OCI-LY7 (cell line): ENCODE measurements around the gene SCRN2. TPM values are rescaled to one million over a fixed set of nuclear protein-coding genes. Genes with fewer than 3 reads are reported as not detected.
A peak's percentile ranks its signal among the peaks of the same experiment; 100 is the strongest.

Experiments
- BruUV-seq: library from RNA; stranded (reverse); fragments of 400-500 nt; replicated peaks from 2 replicates; lab custom pipeline; 2021; lab: Mats Ljungman, UMichigan
- CTCF ChIA-PET: fragments of 300-600 bp; sonication (Branson Sonifier 250); formaldehyde crosslinking; loops from one replicate; lab custom pipeline; 2022; ENCODE audit warnings: antibody characterized with exemption; ENCODE audit not compliant: unreplicated experiment; lab: Charles Lee
- POLR2A ChIA-PET: fragments of 300-600 bp; sonication (Branson Sonifier 250); formaldehyde crosslinking; loops from one replicate; lab custom pipeline; 2022; ENCODE audit warnings: antibody characterized with exemption; lab: Charles Lee
- DNase-seq: peaks from one replicate; pipeline ENCODE4 v3.0.0-alpha.2; 2015; ENCODE audit warnings: low spot score
- H2AFZ ChIP-seq: fragments of 200-600 bp; sonication (generic), shearing (Covaris generic); 2 replicates; pipeline ENCODE4 v1.6.1; 2014; ENCODE audit warnings: mild to moderate bottlenecking, antibody characterized with exemption, low read length, moderate library complexity
- H3K27ac ChIP-seq: fragments of 200-600 bp; sonication (generic); 2 replicates; pipeline ENCODE4 v1.5.1; 2014; ENCODE audit warnings: mixed run types, low read depth, mild to moderate bottlenecking, moderate library complexity, low read length, inconsistent platforms; ENCODE audit not compliant: poor library complexity, severe bottlenecking
- H3K36me3 ChIP-seq: fragments of 200-600 bp; sonication (generic); 2 replicates; pipeline ENCODE4 v1.6.1; 2014; ENCODE audit warnings: mild to moderate bottlenecking, antibody characterized with exemption, low read length, moderate library complexity, mixed read lengths; ENCODE audit not compliant: insufficient read depth
- H3K4me1 ChIP-seq: fragments of 200-600 bp; sonication (generic); 2 replicates; pipeline ENCODE4 v1.5.1; 2014; ENCODE audit warnings: mild to moderate bottlenecking, low read length; ENCODE audit not compliant: insufficient read depth, poor library complexity, severe bottlenecking
- H3K4me2 ChIP-seq: fragments of 200-600 bp; sonication (generic); 2 replicates; pipeline ENCODE4 v1.6.1; 2014; ENCODE audit warnings: mild to moderate bottlenecking, low read length
- H3K4me3 ChIP-seq: fragments of 200-600 bp; sonication (generic); 2 replicates; pipeline ENCODE4 v1.5.1; 2014; ENCODE audit warnings: mild to moderate bottlenecking, low read depth, low read length; ENCODE audit not compliant: poor library complexity, severe bottlenecking
- H3K79me2 ChIP-seq: fragments of 200-600 bp; sonication (generic); 2 replicates; pipeline ENCODE4 v1.6.1; 2016; ENCODE audit warnings: low read depth, mild to moderate bottlenecking, low read length, moderate library complexity, mixed read lengths; ENCODE audit not compliant: insufficient read depth
- H3K9me2 ChIP-seq: fragments of 200-600 bp; sonication (generic); 2 replicates; pipeline ENCODE4 v1.6.1; 2016; ENCODE audit warnings: mild to moderate bottlenecking, low read length, mixed read lengths; ENCODE audit not compliant: insufficient read depth
- H3K9me3 ChIP-seq: fragments of 200-600 bp; sonication (generic); 2 replicates; pipeline ENCODE4 v1.6.1; 2014; ENCODE audit warnings: mild to moderate bottlenecking, mixed run types, low read length, mixed read lengths
- H4K20me1 ChIP-seq: fragments of 200-600 bp; sonication (generic); 2 replicates; pipeline ENCODE4 v1.6.1; 2014; ENCODE audit warnings: mild to moderate bottlenecking, antibody characterized with exemption, low read length, moderate library complexity, mixed read lengths; ENCODE audit not compliant: insufficient read depth
- EZH2phosphoT487 ChIP-seq: fragments of 200-600 bp; sonication (generic); IDR thresholded peaks from 2 replicates; pipeline ENCODE4 v1.6.1; 2018; ENCODE audit warnings: low read depth, borderline replicate concordance, mild to moderate bottlenecking, mixed run types, antibody characterized with exemption, low read length, moderate library complexity, mixed read lengths
- intact Hi-C: fragments of 100-400 bp; cut with micrococcal nuclease; formaldehyde crosslinking; loops from one replicate; pipeline ENCODE4 v1.10.0; 2022; ENCODE audit not compliant: unreplicated experiment
- total RNA-seq, 2 experiments: library from RNA; depleted of rRNA in 1 of 2; stranded (reverse); fragments of >200 nt in 1 of 2; shearing (Covaris generic) in 1 of 2; gene quantifications; 2 replicates each; pipeline ENCODE4 v1.2.3, GENCODE V29; 2014 to 2022
- TF ChIP-seq, protein P1 (sequence below): fragments of 200-600 bp; sonication (generic); conservative IDR thresholded peaks from 2 replicates; pipeline ENCODE4 v1.5.1; 2014; ENCODE audit warnings: mild to moderate bottlenecking, antibody characterized with exemption, low read length, moderate library complexity, mixed read lengths

SCRN2 gene
- total RNA-seq, 2 experiments from 2014 or later: 37.3 to 42.9 TPM

- H3K9me3 ChIP-seq: no peaks in the 10 kb centered on the region
- ChIA-PET POLR2A (interaction anchor here (2.1 kb wide), 1 partner anchor 8 kb away, joined by 13 read pairs; the partner anchor contains the start of genes LRRC46 and MRPL10), CTCF (interaction anchor here (0.6 to 1.0 kb wide), 2 partner anchors 8 to 129 kb away, joined by 3 read pairs; partner anchors contain the start of genes LRRC46 and MRPL10)
- no peak overlapping the region for H2AFZ ChIP-seq
- no TSS peak for BruUV-seq
- H3K27ac ChIP-seq: no peak overlapping the region
- H3K4me1 ChIP-seq: peaks cover 16% of the 10 kb centered on the region
- no peak overlapping the region for H3K4me2 ChIP-seq
- H3K9me2 ChIP-seq: no peaks in the 10 kb centered on the region
- no peak overlapping the region for H3K4me3 ChIP-seq
- peaks cover 41% of the 10 kb centered on the region for H3K36me3 ChIP-seq
- H4K20me1 ChIP-seq: no peaks in the 10 kb centered on the region
- H3K79me2 ChIP-seq: peaks cover 7% of the 10 kb centered on the region; the same call in 1 of the 2 replicates
- intact Hi-C loops: no loop called here
- no peak for DNase-seq
- TF ChIP-seq EZH2phosphoT487: no peak
- TF ChIP-seq, protein P1, sequence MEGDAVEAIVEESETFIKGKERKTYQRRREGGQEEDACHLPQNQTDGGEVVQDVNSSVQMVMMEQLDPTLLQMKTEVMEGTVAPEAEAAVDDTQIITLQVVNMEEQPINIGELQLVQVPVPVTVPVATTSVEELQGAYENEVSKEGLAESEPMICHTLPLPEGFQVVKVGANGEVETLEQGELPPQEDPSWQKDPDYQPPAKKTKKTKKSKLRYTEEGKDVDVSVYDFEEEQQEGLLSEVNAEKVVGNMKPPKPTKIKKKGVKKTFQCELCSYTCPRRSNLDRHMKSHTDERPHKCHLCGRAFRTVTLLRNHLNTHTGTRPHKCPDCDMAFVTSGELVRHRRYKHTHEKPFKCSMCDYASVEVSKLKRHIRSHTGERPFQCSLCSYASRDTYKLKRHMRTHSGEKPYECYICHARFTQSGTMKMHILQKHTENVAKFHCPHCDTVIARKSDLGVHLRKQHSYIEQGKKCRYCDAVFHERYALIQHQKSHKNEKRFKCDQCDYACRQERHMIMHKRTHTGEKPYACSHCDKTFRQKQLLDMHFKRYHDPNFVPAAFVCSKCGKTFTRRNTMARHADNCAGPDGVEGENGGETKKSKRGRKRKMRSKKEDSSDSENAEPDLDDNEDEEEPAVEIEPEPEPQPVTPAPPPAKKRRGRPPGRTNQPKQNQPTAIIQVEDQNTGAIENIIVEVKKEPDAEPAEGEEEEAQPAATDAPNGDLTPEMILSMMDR: no peak
These were observed 18.3 kb downstream of the SCRN2 start for GRCh38 chr17:47822785-47823184.

GRCh38 chr17:47821424-47822391, 19.4 kb downstream of the SCRN2 start, which contains the start of gene OSBPL7:
Gene OSBPL7 (minus strand): TSS chr17:47821794. CDS start chr17:47820278, 1,516 bp downstream.
- Histone ChIP-seq H4K20me1 (no peaks in the 10 kb centered on the region), H2AFZ (peak within 1 kb of the TSS; percentile 65), H3K36me3 (peaks cover 38% of the 10 kb centered on the region), H3K9me2 (no peaks in the 10 kb centered on the region), H3K9me3 (no peaks in the 10 kb centered on the region), H3K4me2 (peak within 1 kb of the TSS; percentile 95), H3K4me3 (peak within 1 kb of the TSS; percentile 92), H3K4me1 (peaks cover 16% of the 10 kb centered on the region), H3K79me2 (peaks cover 7% of the 10 kb centered on the region; the same call in 1 of the 2 replicates), H3K27ac (no peak within 1 kb of the TSS)
- peak; percentile 85 for DNase-seq
- CTCF ChIA-PET: interaction anchor here (0.6 to 2.1 kb wide), 3 partner anchors 9 to 130 kb away, joined by 3 to 4 read pairs (median 3); partner anchors contain the start of genes LRRC46 and MRPL10
- no TSS peak for BruUV-seq
- POLR2A ChIA-PET: interaction anchor here (0.5 to 2.1 kb wide), 5 partner anchors 9 to 129 kb away, joined by 3 to 13 read pairs (median 3); partner anchors contain the start of genes LRRC46, MRPL10 and SCRN2
- TF ChIP-seq, protein P1: peak; percentile 80
- no peak for TF ChIP-seq EZH2phosphoT487
- intact Hi-C loops: loop anchor here (1.0 kb wide), 1 partner anchor 10 kb away; the partner anchor contains the start of genes LRRC46 and MRPL10
